Brain microvascular endothelial cell (primary cell): ENCODE measurements around the gene PDZRN3.

ENCODE experiments used
- DNase-seq: peaks from one replicate; pipeline ENCODE4 v3.0.0-alpha.2; 2020
- H3K27ac ChIP-seq: fragments of 250-450 bp; sonication (Bioruptor Pico); 2 replicates; pipeline ENCODE4 v1.5.1; 2020; ENCODE audit warnings: mild to moderate bottlenecking, moderate library complexity
- H3K27me3 ChIP-seq: fragments of 250-450 bp; sonication (Bioruptor Pico); replicated peaks from 2 replicates; pipeline ENCODE4 v1.5.1; 2020; ENCODE audit warnings: mild to moderate bottlenecking
- H3K36me3 ChIP-seq: fragments of 250-450 bp; sonication (Bioruptor Pico); replicated peaks from 2 replicates; pipeline ENCODE4 v1.5.1; 2020; ENCODE audit warnings: mild to moderate bottlenecking
- H3K4me3 ChIP-seq: 2 replicates; pipeline ENCODE4 v1.5.1; 2011; ENCODE audit warnings: low read depth, mild to moderate bottlenecking, control low read depth, low read length, moderate library complexity
- CTCF ChIP-seq: IDR thresholded peaks from 2 replicates; pipeline ENCODE4 v1.5.1; 2011; ENCODE audit warnings: low read depth, mild to moderate bottlenecking, moderate library complexity, low read length, control low read depth, inconsistent platforms; ENCODE audit errors: missing control alignments
- in situ Hi-C: cut with HindIII; loops from 2 replicates; pipeline ENCODE4 v1.10.0; 2017; ENCODE audit warnings: low sequenced_read_pairs, low pct_ligation_motif_present

The PDZRN3 gene

DNA sequence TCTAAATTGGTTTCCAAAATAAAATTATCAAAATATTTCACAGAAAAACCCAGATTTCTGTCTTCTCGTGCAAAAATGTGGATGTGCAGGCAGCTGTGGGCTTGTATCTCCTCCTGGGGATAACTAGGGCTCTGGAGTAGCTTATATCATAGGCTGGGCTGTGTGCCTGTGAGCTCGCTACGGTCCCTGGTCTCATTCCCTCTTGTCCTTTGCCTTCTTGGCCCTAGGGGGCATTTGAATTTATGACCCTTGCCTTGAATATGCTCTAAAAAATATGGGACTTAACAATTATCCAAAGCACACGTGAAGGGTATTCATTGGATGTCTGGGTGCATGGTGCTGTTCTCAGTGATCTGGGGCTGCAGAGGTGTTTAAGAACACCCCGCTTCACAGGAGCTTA lies 132.6 kb downstream of the PDZRN3 start:
- H3K4me3 ChIP-seq, result no peak overlapping the region
- H3K27me3 ChIP-seq, result no peaks in the 10 kb centered on the region
- no peaks in the 10 kb centered on the region for H3K36me3 ChIP-seq
- DNase-seq, result no peak
- H3K27ac ChIP-seq, result no peak overlapping the region
- TF ChIP-seq CTCF, result no peak
- in situ Hi-C loops, result no loop called here

DNA sequence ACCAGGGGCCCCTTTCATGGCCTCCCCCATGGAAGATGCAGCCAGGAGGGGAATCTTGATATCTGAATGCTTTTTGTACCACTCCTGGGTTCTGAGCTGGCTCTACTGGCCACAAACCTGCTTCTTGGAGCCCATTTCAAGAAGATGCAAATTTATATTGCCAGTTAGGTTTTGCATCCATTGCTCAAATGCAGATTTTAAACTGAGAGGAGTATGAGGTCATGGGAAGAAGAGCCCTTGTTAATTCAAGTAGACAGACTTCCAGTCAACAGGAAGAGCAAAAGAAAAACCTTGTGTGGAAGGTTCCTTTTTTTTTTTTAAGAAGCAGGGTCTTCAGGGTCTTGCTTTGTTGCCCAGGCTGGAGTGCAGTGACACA lies 133.5 kb downstream of the PDZRN3 start:
- Histone ChIP-seq H3K27ac (no peak overlapping the region), H3K4me3 (no peak overlapping the region), H3K36me3 (no peaks in the 10 kb centered on the region), H3K27me3 (no peaks in the 10 kb centered on the region)
- in situ Hi-C loops, result no loop called here
- no peak for DNase-seq
- TF ChIP-seq CTCF, result no peak

GRCh38 chr3:73490453-73491286 lies 134.1 kb downstream of the PDZRN3 start:
- H3K27ac ChIP-seq, result no peak overlapping the region
- no peak overlapping the region for H3K4me3 ChIP-seq
- in situ Hi-C loops, result no loop called here
- no peaks in the 10 kb centered on the region for H3K36me3 ChIP-seq
- TF ChIP-seq CTCF, result no peak
- peak; percentile 53 for DNase-seq
- H3K27me3 ChIP-seq, result no peaks in the 10 kb centered on the region

GRCh38 chr3:73485877-73486330 lies 138.8 kb downstream of the PDZRN3 start:
- no peak for DNase-seq
- Histone ChIP-seq H3K4me3 (no peak overlapping the region), H3K27ac (no peak overlapping the region), H3K27me3 (no peaks in the 10 kb centered on the region), H3K36me3 (no peaks in the 10 kb centered on the region)
- in situ Hi-C loops, result no loop called here
- TF ChIP-seq CTCF, result no peak

DNA sequence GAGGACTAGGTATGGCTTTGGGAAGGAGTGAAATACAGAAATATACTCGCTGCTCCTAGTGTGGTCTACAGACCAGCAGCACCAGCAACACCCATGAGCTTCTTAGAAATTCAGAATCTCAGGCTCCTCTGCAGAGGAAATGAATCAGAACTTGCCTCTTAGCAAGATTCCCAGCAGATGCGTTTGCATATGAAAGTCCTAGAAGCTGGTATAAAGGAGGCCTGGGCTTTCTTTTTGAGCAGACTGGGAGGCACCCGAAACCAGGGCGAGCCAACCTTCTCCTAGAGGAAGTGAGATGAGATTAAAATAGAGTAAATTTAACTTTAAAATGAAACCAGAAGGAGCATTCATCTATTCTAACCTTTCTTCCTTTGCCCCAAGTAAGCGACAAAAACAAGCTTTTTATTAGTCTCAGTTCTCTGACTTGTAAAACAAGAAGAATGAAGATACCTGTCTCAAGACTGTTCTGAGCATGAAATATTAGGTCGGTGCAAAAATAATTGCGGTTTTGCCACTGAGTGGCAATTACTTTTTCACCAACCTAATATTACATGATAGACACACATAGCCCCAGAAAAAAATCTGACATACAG lies 140.0 kb downstream of the PDZRN3 start:
- DNase-seq, result no peak
- TF ChIP-seq CTCF, result no peak
- H3K36me3 ChIP-seq, result no peaks in the 10 kb centered on the region
- no peaks in the 10 kb centered on the region for H3K27me3 ChIP-seq
- H3K4me3 ChIP-seq, result no peak overlapping the region
- in situ Hi-C loops, result no loop called here
- no peak overlapping the region for H3K27ac ChIP-seq
